ENCODE data around the gene RGS13.

The RGS13 gene, protein sequence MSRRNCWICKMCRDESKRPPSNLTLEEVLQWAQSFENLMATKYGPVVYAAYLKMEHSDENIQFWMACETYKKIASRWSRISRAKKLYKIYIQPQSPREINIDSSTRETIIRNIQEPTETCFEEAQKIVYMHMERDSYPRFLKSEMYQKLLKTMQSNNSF

DNA sequence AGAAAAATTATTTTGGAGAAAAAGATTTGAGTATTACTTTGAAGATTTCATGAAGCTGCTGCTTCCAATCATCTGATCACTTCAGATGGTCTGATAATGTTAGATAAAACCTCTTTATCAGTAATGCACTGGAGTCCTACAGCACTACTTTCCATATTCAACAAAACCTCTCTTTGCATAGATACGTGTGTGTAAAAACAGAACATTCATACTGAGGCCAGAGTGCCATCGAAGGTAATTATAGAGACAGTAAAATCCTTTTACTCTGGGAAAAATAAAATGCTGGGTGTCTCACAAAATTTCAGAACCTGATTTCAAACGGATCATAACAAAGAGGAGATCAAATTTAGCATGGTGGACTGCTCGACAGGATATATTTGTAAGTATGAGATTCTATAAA, at the start of gene RGS13:
Gene RGS13 (plus strand): TSS at position 209 of the 400 bp plus-strand sequence. CDS start 8,188 bp downstream, outside the sequence.
- no peak for DNase-seq (ENCODE audit: low spot score in 2 of 2)
- Mint-ChIP-seq H3K36me3 (no peaks in the 10 kb centered on the region), H3K9me3 (no peaks in the 10 kb centered on the region), H3K4me1 (peaks cover 7% of the 10 kb centered on the region), H3K27ac (no peak within 1 kb of the TSS), H3K4me3 (no peak within 1 kb of the TSS)
- no peak for ATAC-seq

DNA sequence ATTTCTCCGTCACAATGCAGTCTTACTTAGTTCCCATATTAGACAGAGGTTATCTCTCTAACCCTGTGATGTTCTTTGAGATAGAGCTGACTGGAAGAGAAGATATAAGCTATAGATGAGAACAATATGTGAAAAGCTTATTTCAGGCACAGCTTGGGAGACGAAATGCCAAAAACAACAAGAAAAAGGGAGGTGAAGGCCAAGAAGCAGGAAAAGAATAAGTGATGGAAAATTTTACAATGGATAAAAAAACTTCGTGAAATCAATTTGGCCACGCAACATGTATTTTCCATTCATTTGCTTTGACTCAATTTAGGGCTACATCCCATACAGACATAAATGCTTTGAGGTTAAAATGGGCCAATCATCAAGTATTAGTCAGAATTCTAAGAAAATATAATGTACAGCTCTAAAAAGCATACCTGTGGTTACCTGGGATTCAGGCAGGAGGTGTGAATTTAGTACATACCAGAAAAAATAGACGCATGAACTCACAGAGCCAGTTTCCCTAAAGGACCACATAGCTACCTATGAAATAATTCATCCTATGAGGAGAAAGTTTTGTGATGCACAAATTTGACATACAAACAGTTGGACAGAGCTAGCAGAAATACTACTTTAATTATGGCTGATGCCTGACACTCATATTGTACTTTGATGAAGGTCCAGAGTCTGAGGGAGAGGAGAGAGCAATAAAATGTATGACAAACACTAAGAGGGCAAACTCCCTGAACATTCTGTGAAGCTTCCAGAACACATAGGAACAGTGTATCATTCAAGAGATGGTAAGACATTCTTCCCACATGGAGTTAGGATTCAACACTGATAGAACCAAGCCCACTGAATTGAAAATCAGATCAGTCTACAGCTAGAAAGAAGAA, 48.3 kb upstream of the RGS13 start:
- Mint-ChIP-seq H3K4me3 (no peak overlapping the region), H3K4me1 (peaks cover 6% of the 10 kb centered on the region), H3K36me3 (no peaks in the 10 kb centered on the region), H3K27ac (no peak overlapping the region), H3K9me3 (no peaks in the 10 kb centered on the region)
- ATAC-seq (peak; percentile 44), DNase-seq (ENCODE audit: low spot score in 2 of 2) (no peak)

DNA sequence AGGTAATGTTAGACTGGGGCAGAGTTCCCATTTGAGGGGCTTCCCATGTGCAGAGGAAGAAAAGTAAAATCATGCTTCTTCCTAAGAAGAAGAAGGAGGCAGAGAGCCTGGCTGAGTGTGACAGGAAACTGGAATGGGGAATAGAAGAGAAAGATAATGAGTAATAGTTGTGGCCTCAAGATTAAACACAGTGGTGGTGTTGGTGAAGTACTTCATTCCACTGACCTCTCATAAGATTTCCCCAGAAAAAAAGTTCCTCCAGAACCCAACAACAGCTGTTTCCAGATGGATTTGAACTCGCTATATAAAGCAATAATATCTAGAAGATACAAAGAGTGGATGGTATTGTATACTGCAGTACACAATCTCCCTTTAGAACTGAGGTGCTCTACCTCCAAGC, 47.4 kb upstream of the RGS13 start:
- Mint-ChIP-seq H3K4me1 (peaks cover 6% of the 10 kb centered on the region), H3K36me3 (no peaks in the 10 kb centered on the region), H3K9me3 (no peaks in the 10 kb centered on the region), H3K4me3 (no peak overlapping the region), H3K27ac (no peak overlapping the region)
- DNase-seq (ENCODE audit: low spot score in 2 of 2) (no peak), ATAC-seq (no peak)

DNA sequence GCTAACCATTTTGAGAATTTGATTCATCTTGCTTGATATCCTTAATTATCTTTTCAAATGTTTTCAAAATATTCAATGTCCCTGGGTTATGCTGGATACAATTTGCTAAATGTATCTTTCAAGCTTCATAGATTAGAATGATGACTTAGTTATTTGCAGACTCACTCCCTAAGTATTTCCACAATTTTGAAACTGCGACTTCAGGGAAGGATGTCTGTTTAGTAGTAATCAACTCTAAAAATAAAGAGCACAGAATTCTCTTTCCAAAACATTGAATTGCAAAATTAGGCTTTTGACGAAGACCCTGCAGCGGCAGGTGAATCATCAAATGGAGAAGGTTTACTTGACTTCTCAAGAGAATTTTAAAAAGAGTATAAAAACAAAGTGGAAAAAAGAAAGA, 46.1 kb upstream of the RGS13 start:
- Mint-ChIP-seq H3K4me3 (no peak overlapping the region), H3K9me3 (no peaks in the 10 kb centered on the region), H3K27ac (peak overlapping the region; percentile 35), H3K4me1 (peaks cover 6% of the 10 kb centered on the region), H3K36me3 (no peaks in the 10 kb centered on the region)
- ATAC-seq = no peak
- DNase-seq (ENCODE audit: low spot score in 2 of 2) = no peak

DNA sequence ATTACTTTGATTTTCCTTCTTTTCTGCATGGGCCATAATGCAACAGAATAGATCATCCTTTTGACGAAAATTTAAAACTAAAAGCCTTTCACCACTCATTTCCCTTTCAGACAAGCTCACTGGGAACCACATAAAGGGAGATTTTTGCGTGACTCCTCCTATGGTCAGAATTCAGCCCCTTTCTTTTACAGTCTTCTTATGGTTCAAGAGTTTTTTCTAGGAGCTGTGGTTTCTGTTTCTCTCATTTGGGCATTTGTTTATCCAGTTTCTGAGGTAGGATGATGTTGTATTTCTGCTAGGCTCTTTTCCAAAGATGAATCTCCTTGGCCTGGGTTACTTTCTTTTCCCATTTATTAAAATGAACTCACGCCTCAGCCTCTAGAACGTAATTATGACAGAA, 43.4 kb upstream of the RGS13 start:
- no peaks in the 10 kb centered on the region for H3K9me3 Mint-ChIP-seq
- no peaks in the 10 kb centered on the region for H3K36me3 Mint-ChIP-seq
- ATAC-seq = no peak
- peaks cover 6% of the 10 kb centered on the region for H3K4me1 Mint-ChIP-seq
- no peak overlapping the region for H3K27ac Mint-ChIP-seq
- no peak for DNase-seq (ENCODE audit: low spot score in 2 of 2)
- H3K4me3 Mint-ChIP-seq = no peak overlapping the region

DNA sequence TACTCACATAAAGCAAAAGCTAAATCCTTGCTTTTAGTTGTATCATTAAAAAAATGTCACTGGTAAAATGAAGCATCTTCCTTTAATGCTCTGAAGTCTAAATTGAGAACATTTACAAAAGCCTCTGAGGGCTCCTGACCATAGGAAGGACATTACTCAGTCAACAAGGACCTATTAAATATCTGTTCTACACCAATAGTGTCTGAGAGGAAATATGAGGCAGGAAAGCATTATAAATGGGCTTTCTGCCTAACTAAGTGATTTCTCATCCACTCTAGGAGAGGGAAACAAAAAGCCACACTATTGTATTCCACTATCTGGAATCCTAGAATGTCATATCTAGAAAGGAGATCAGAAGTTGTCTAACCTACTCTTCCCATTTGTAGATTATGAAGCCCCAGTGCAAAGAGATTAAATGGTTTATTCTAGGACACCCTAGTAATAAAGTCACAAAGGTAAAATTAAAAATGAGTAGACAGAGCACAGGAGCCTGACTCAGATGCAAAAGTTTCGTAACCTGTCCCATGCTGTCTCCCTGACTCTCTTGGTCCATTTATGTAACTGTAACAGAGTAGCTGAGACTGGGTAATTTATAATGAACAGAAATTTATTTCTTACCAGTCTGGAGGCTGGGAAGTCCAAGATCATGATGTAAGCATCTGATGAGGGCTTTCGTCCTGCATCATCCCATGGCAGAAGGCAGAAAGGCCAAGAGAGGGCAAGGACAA, 42.8 kb upstream of the RGS13 start:
- Mint-ChIP-seq H3K27ac (no peak overlapping the region), H3K36me3 (no peaks in the 10 kb centered on the region), H3K4me1 (peaks cover under 1% of the 10 kb centered on the region), H3K9me3 (no peaks in the 10 kb centered on the region), H3K4me3 (no peak overlapping the region)
- no peak for ATAC-seq
- no peak for DNase-seq (ENCODE audit: low spot score in 2 of 2)

DNA sequence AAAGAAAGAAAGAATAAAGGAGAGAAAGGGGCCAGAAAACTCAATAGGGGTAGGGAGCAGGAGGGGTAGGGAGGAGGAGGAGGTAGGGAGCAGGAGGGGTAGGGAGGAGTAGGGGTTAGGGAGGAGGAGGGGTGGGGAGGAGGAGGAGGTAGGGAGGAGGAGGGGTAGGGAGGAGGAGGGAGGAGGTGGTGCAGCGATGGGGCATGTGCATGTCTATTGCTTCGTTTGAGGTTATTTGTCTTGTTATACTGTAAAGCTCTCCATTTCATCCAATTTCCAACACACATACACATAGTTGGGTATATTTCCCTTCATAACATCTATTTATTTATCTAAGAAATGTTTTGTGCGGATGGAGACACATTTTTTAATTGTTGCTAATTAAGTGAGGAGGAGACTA, 40.6 kb upstream of the RGS13 start:
- no peak for ATAC-seq

DNA sequence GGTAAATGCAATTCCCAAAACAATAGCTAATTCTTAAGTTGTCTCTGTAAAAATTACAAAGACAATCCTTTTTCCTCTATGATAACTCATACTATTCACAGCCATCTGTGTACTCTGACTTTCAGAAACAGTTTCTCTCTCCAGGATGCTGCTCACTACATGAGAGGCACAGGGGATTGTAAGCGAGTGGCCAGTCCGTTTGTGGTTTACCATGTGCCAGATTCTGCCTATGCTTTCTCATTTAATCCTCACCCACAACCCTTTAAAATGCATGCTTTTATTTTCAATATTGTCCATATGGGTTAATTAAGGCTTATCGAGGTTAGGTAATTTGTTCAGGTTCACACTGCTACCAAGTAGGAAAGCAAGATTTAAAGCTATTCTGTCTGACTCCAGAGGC, 37.4 kb upstream of the RGS13 start:
- Mint-ChIP-seq H3K9me3 (no peaks in the 10 kb centered on the region), H3K4me3 (no peak overlapping the region), H3K27ac (peak overlapping the region; percentile 38), H3K36me3 (no peaks in the 10 kb centered on the region), H3K4me1 (peaks cover 46% of the 10 kb centered on the region)
- no peak for DNase-seq (ENCODE audit: low spot score in 2 of 2)
- no peak for ATAC-seq

More for the DNA sequence above, 40.6 kb upstream of the RGS13 start:
- H3K27ac Mint-ChIP-seq = no peak overlapping the region
- peaks cover 15% of the 10 kb centered on the region for H3K4me1 Mint-ChIP-seq
- H3K9me3 Mint-ChIP-seq = no peaks in the 10 kb centered on the region
- DNase-seq (ENCODE audit: low spot score in 2 of 2) = no peak
- H3K4me3 Mint-ChIP-seq = no peak overlapping the region
- H3K36me3 Mint-ChIP-seq = no peaks in the 10 kb centered on the region

DNA sequence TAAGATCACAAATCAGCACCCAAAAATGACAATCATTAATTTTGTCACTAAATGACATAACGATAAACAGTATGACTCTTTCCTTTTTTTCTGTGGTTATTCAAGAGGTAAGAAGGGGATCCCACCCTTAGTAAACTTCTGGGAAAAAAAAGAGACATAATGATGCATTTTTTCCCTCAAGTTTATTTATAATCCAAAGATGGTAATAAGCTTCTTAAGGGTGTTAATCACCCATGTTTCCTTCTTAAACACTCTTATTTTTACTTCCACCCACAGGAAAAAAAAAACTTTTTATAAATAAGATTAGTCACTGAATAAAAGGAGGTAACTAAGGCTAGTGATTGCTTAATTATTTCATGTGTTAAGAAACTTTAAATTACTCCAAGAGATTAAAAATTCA, 35.7 kb upstream of the RGS13 start:
- ATAC-seq (peak; percentile 52), DNase-seq (ENCODE audit: low spot score in 2 of 2) (no peak)
- no peak overlapping the region for H3K4me3 Mint-ChIP-seq
- H3K36me3 Mint-ChIP-seq = no peaks in the 10 kb centered on the region
- H3K27ac Mint-ChIP-seq = no peak overlapping the region
- H3K9me3 Mint-ChIP-seq = no peaks in the 10 kb centered on the region
- H3K4me1 Mint-ChIP-seq = peaks cover 53% of the 10 kb centered on the region

DNA sequence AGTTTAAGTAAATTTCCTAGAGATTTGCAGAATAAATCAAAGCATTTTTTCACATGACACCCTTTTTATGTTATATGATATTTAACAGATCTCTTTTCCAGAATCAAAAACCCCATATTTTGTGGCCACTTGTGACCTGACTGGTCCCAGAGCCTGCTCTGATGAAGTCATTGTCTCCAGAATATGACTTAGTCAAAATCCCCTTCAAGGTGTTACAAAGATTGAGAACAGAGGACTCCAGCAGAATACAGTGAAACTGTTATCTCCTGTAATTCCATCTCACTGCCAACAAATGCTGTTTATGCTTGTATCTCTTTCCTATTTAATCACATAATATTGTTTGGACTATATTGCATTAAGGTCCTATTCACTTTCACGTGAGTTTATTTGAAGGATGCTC, 34.8 kb upstream of the RGS13 start:
- H3K36me3 Mint-ChIP-seq = no peaks in the 10 kb centered on the region

DNA sequence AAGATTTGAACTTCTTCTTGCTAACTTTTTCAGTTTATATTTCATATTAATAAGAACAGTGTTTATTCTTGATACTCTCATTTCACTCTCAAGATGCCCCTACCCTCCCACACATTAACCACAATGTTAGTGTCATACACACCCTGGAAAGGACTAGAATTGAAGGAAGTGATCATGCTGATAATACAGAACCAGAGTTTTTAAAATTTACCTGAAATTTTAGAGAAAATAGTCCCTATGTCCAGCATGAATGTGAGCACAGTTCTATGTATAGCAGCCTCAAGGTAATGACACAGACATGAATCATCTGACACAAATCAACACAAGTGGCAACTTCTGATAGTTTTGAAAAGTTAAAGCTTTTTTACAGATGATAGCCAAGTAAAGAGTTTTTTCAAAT, 34.4 kb upstream of the RGS13 start:
- H3K9me3 Mint-ChIP-seq = no peaks in the 10 kb centered on the region

More for the DNA sequence above, 34.8 kb upstream of the RGS13 start:
- Mint-ChIP-seq H3K27ac (no peak overlapping the region), H3K4me1 (peaks cover 60% of the 10 kb centered on the region), H3K9me3 (no peaks in the 10 kb centered on the region), H3K4me3 (peak overlapping the region; percentile 5)
- ATAC-seq (peak; percentile 83), DNase-seq (ENCODE audit: low spot score in 2 of 2) (no peak)

DNA sequence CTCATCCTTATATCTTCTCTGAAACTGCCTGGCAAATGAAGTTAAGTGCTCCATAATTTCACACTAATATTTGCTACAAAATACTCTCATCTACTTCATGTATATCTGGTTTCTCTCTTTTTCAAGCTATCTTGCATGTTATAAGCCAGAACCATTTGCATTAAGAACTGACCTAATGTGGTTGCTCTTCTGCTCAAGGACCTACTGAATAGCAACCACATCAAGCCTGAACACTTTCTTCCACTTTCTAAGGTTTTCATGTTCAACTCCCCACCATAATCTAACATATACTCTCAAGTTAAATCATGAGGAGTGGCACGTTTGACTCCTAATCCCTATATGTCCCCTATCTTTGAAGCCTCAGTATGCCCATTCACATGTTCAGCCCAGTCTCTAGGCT, 33.2 kb upstream of the RGS13 start:
- Mint-ChIP-seq H3K4me3 (no peak overlapping the region), H3K36me3 (no peaks in the 10 kb centered on the region), H3K4me1 (peaks cover 60% of the 10 kb centered on the region), H3K9me3 (no peaks in the 10 kb centered on the region), H3K27ac (peak overlapping the region; percentile 3)
- DNase-seq (ENCODE audit: low spot score in 2 of 2) = no peak
- ATAC-seq = no peak

More for the DNA sequence above, 34.4 kb upstream of the RGS13 start:
- ATAC-seq (peak; percentile 60), DNase-seq (ENCODE audit: low spot score in 2 of 2) (no peak)
- no peak overlapping the region for H3K27ac Mint-ChIP-seq
- H3K4me3 Mint-ChIP-seq = peak overlapping the region; percentile 5
- H3K4me1 Mint-ChIP-seq = peaks cover 60% of the 10 kb centered on the region
- no peaks in the 10 kb centered on the region for H3K36me3 Mint-ChIP-seq

DNA sequence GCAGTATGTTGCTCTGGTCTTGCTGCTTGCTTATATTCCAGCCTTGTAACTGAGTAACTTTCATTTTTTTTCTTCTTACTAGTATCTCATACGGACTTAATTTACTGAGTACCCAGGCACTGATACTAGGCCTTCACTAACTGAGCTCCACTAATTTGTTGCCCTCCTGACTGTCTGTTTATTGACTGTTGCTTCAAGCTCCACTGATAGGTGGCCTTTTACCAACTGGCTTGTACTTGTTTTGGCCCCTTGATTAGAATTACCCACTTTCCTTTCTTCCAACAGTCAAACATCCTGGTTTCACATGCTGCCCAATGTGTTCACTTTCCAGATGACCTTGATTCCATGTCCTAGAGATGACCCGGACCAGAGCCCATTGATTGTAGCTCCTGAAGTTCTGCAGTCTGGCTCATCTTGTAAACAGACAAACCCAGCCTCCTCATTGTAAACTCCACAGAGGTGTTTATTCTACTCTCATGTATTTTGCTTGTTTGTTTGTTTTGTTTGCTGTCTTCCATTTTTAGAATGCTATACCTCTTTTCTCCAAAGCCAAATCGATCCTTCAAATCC, 32.6 kb upstream of the RGS13 start:
- peak overlapping the region; percentile 3 for H3K27ac Mint-ChIP-seq
- no peaks in the 10 kb centered on the region for H3K36me3 Mint-ChIP-seq
- DNase-seq (ENCODE audit: low spot score in 2 of 2) (no peak), ATAC-seq (no peak)
- H3K9me3 Mint-ChIP-seq = no peaks in the 10 kb centered on the region
- H3K4me3 Mint-ChIP-seq = no peak overlapping the region
- peaks cover 60% of the 10 kb centered on the region for H3K4me1 Mint-ChIP-seq

DNA sequence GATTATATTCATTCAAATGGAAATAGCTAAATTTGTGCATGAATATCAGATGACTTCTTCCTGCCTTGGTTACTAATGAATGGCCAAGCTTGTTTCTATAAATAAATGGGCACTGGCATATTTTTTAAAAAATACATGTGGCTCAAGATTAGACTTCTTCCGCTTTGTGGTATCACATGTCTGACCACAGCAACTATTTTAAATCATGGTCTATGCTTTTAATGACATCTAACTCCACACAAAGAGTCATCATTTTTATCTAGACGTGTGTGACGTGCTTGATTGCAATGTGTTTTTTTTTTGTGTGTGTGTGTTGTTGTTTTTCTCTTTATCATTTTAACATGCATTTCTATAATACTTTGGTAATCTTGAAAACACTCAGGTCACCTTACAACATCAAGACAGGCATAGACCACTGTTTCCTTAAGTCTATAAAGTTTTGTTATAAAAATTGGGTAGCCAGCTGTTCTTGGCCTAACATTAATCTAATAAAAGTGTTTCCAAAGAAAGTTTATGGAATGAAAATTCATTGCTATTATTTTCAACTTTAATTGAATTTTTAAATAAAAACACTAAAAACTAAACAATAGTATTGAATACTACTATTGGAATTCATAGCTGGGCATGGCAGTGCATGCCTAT, 30.8 kb upstream of the RGS13 start:
- H3K9me3 Mint-ChIP-seq = no peaks in the 10 kb centered on the region
- DNase-seq (ENCODE audit: low spot score in 2 of 2) (no peak), ATAC-seq (peak; percentile 32)
- peaks cover 55% of the 10 kb centered on the region for H3K4me1 Mint-ChIP-seq
- H3K36me3 Mint-ChIP-seq = no peaks in the 10 kb centered on the region
- H3K27ac Mint-ChIP-seq = peak overlapping the region; percentile 16
- H3K4me3 Mint-ChIP-seq = no peak overlapping the region

DNA sequence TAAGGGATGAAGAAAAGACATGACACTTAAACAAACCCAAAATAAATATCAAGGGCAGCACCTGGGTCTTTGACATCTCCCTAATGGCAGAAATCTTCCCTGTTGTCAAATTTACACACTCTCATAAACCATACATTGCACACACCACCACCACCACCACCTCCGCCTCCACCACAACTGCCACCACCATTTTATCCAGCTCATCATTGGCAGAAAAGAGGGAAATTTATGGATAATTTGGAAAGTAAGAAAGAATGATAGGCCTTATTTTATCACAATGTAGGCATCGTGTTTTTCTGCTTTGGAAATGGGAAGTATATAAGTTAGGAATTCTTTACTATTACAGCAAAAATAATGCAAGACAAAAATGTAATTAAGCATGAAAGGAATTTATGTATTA, 27.3 kb upstream of the RGS13 start:
- Mint-ChIP-seq H3K27ac (no peak overlapping the region), H3K4me3 (peak overlapping the region; percentile 17), H3K4me1 (peaks cover 21% of the 10 kb centered on the region), H3K9me3 (no peaks in the 10 kb centered on the region), H3K36me3 (no peaks in the 10 kb centered on the region)
- ATAC-seq = no peak
- no peak for DNase-seq (ENCODE audit: low spot score in 2 of 2)
